CD14-positive monocyte (primary cell): ENCODE results near the gene AFF1. TPM values are rescaled to one million over a fixed set of nuclear protein-coding genes. Genes with fewer than 3 reads are reported as not detected.

Experiments
- DNase-seq, 3 donors: peaks; one replicate each; pipeline ENCODE4 v3.0.0-alpha.2; 2011 to 2022
- H2AFZ ChIP-seq: 2 replicates; pipeline ENCODE4 v1.6.0; 2012; ENCODE audit warnings: mild to moderate bottlenecking, low read depth, low read length, inconsistent platforms; ENCODE audit not compliant: insufficient read depth, poor library complexity, severe bottlenecking
- H3K27ac ChIP-seq, 2 donors: 1 replicate in 1 of 2; 2 replicates in 1 of 2; pipeline ENCODE4 v1.5.1; 2012 to 2013; ENCODE audit warnings: low read length in 2 of 2, control low read depth in 1 of 2, inconsistent platforms in 1 of 2, low read depth in 1 of 2, mild to moderate bottlenecking in 1 of 2
- H3K27me3 ChIP-seq, 2 donors: one replicate each; pipeline versions ENCODE4 v1.6.0 to v1.6.1; 2011 to 2013; ENCODE audit warnings: low read length in 2 of 2; ENCODE audit not compliant: control insufficient read depth in 2 of 2, insufficient read depth in 2 of 2
- H3K36me3 ChIP-seq, 2 donors: replicated peaks in 1 of 2; 1 replicate in 1 of 2; 2 replicates in 1 of 2; pipeline versions ENCODE4 v1.5.1 to v1.6.1; 2012 to 2013; ENCODE audit warnings: low read length in 2 of 2, control low read depth in 1 of 2, inconsistent platforms in 1 of 2, mild to moderate bottlenecking in 1 of 2; ENCODE audit not compliant: insufficient read depth in 2 of 2, control insufficient read depth in 1 of 2
- H3K4me1 ChIP-seq, 2 donors: 1 replicate in 1 of 2; 2 replicates in 1 of 2; pipeline versions ENCODE4 v1.5.1 to v1.6.1; 2012 to 2013; ENCODE audit warnings: low read length in 2 of 2, control low read depth in 1 of 2, inconsistent platforms in 1 of 2, mild to moderate bottlenecking in 1 of 2, moderate library complexity in 1 of 2; ENCODE audit not compliant: insufficient read depth in 2 of 2, control insufficient read depth in 1 of 2
- H3K4me2 ChIP-seq: replicated peaks from 2 replicates; pipeline ENCODE3; 2012; ENCODE audit warnings: low read length, moderate library complexity, mild to moderate bottlenecking; ENCODE audit not compliant: poor library complexity, severe bottlenecking; ENCODE audit errors: extremely low read depth
- H3K4me3 ChIP-seq, 3 experiments: fragments of 200-600 bp in 1 of 3; sonication (generic) in 1 of 3; replicated peaks in 1 of 3; 1 replicate in 2 of 3; 2 replicates in 1 of 3; pipeline ENCODE4 v1.5.1; 2011 to 2013; ENCODE audit warnings: low read length in 3 of 3, mild to moderate bottlenecking in 3 of 3, control low read depth in 2 of 3, low read depth in 2 of 3, inconsistent platforms in 1 of 3, moderate library complexity in 1 of 3
- H3K79me2 ChIP-seq: 2 replicates; pipeline ENCODE4 v1.6.0; 2012; ENCODE audit warnings: mild to moderate bottlenecking, control low read depth, inconsistent platforms, low read length, moderate library complexity; ENCODE audit not compliant: insufficient read depth
- H3K9ac ChIP-seq: 2 replicates; pipeline ENCODE4 v1.6.0; 2017; ENCODE audit warnings: low read length, mild to moderate bottlenecking; ENCODE audit not compliant: insufficient read depth, poor library complexity, severe bottlenecking
- H3K9me3 ChIP-seq, 2 donors: replicated peaks in 1 of 2; 1 replicate in 1 of 2; 2 replicates in 1 of 2; pipeline versions ENCODE4 v1.5.1 to v1.6.1; 2012 to 2013; ENCODE audit warnings: low read length in 2 of 2, control low read depth in 1 of 2; ENCODE audit not compliant: control insufficient read depth in 1 of 2, insufficient read depth in 1 of 2
- H4K20me1 ChIP-seq: 2 replicates; pipeline ENCODE4 v1.6.0; 2012; ENCODE audit warnings: mild to moderate bottlenecking, low read length, control low read depth, moderate library complexity; ENCODE audit not compliant: insufficient read depth
- H3K27ac Mint-ChIP-seq, 7 donors: one replicate each; pipeline ENCODE4 v1.8.0; 2020; ENCODE audit warnings: mild to moderate bottlenecking in 7 of 7, mixed read lengths in 7 of 7, moderate library complexity in 6 of 7, inconsistent platforms in 2 of 7
- H3K27me3 Mint-ChIP-seq, 3 donors: one replicate each; pipeline ENCODE4 v1.8.0; 2021 to 2022; ENCODE audit warnings: low read depth in 3 of 3, mild to moderate bottlenecking in 3 of 3, mixed read lengths in 3 of 3, moderate library complexity in 3 of 3, inconsistent platforms in 1 of 3
- H3K36me3 Mint-ChIP-seq, 2 donors: one replicate each; pipeline ENCODE4 v1.8.0; 2020; ENCODE audit warnings: mixed read lengths in 2 of 2, inconsistent platforms in 1 of 2, mild to moderate bottlenecking in 1 of 2
- H3K4me1 Mint-ChIP-seq: one replicate; pipeline ENCODE4 v1.8.0; 2020; ENCODE audit warnings: mild to moderate bottlenecking, mixed read lengths
- H3K4me3 Mint-ChIP-seq, 2 donors: one replicate each; pipeline ENCODE4 v1.8.0; 2020; ENCODE audit warnings: mild to moderate bottlenecking in 2 of 2, mixed read lengths in 2 of 2, moderate library complexity in 1 of 2
- H3K9me3 Mint-ChIP-seq, 7 donors: one replicate each; pipeline ENCODE4 v1.8.0; 2020 to 2022; ENCODE audit warnings: mixed read lengths in 7 of 7, mild to moderate bottlenecking in 6 of 7, moderate library complexity in 6 of 7, inconsistent platforms in 2 of 7
- WGBS: methylation state at CpG from one replicate; pipeline ENCODE4 v1.1.5; 2013; ENCODE audit warnings: missing lambda C conversion rate; ENCODE audit not compliant: insufficient coverage; 5-methylcytosine and 5-hydroxymethylcytosine counted together
- intact Hi-C, 2 donors: fragments of 100-400 bp; cut with micrococcal nuclease; formaldehyde crosslinking; loops; one replicate each; pipeline versions ENCODE4 v1.15.0 to v1.15.1; 2023
- polyA plus RNA-seq, 3 donors: library from polyadenylated mRNA; depleted of rRNA in 1 of 3; unstranded in 2 of 3; stranded (reverse) in 1 of 3; fragments of 300-500 nt in 2 of 3; fragments of >200 nt in 1 of 3; fragmentation: Illumina TruSeq in 2 of 3; gene quantifications; 1 replicate in 2 of 3; 2 replicates in 1 of 3; pipeline ENCODE4 v1.2.3, GENCODE V29; 2012 to 2021
- TF ChIP-seq, protein P1 (sequence below): fragments of 200-600 bp; IDR thresholded peaks from one replicate; pipeline ENCODE4 v1.8.0; 2022; ENCODE audit warnings: antibody characterized with exemption, mild to moderate bottlenecking

Gene AFF1
- polyA plus RNA-seq, 3 donors = 7.5 to 20.9 (median 16.3) TPM

DNA sequence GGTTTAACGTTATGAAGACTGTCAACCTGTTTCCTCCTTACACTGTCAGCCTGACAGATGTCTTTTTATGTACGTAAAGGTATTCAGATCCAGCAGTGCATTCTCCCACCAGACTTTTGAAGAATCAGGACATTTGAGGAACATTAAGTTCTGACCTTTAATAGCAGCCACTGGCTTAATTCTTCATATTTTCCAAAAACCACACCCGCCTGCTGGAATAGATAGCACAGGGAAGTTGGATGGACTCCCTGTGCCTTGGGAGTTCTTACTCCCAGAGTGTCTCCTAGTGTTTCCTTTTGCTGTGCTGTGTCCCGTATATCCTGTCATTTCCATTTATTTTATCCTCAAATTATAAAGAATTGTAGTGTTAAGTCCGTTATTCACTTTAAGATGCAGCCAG lies 94.5 kb downstream of the AFF1 start:
- H3K27ac ChIP-seq = no peak overlapping the region
- TF ChIP-seq, protein P1, sequence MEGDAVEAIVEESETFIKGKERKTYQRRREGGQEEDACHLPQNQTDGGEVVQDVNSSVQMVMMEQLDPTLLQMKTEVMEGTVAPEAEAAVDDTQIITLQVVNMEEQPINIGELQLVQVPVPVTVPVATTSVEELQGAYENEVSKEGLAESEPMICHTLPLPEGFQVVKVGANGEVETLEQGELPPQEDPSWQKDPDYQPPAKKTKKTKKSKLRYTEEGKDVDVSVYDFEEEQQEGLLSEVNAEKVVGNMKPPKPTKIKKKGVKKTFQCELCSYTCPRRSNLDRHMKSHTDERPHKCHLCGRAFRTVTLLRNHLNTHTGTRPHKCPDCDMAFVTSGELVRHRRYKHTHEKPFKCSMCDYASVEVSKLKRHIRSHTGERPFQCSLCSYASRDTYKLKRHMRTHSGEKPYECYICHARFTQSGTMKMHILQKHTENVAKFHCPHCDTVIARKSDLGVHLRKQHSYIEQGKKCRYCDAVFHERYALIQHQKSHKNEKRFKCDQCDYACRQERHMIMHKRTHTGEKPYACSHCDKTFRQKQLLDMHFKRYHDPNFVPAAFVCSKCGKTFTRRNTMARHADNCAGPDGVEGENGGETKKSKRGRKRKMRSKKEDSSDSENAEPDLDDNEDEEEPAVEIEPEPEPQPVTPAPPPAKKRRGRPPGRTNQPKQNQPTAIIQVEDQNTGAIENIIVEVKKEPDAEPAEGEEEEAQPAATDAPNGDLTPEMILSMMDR = no peak
- no peak overlapping the region for H3K27ac Mint-ChIP-seq
- no peaks in the 10 kb centered on the region for H3K27me3 ChIP-seq
- no peak overlapping the region for H3K9ac ChIP-seq
- H3K4me1 ChIP-seq = peaks cover 17 to 24% of the 10 kb centered on the region in 2 donors
- H4K20me1 ChIP-seq = peaks cover 100% of the 10 kb centered on the region
- no peak overlapping the region for H3K4me2 ChIP-seq
- H3K4me1 Mint-ChIP-seq = peaks cover 25% of the 10 kb centered on the region
- no peaks in the 10 kb centered on the region for H3K36me3 ChIP-seq
- H3K27me3 Mint-ChIP-seq = peaks cover 0 to 2% (median 0%) of the 10 kb centered on the region in 3 donors
- no peak overlapping the region for H2AFZ ChIP-seq
- H3K9me3 ChIP-seq = no peaks in the 10 kb centered on the region
- peaks cover 4 to 6% of the 10 kb centered on the region in 2 donors for H3K36me3 Mint-ChIP-seq
- DNase-seq = no peak
- no peaks in the 10 kb centered on the region for H3K9me3 Mint-ChIP-seq
- peaks cover 100% of the 10 kb centered on the region for H3K79me2 ChIP-seq
- intact Hi-C loops = no loop called here
- WGBS = no CpG with 5 or more reads among the region's 5 CpGs
- H3K4me3 ChIP-seq = no peak overlapping the region
- H3K4me3 Mint-ChIP-seq = no peak overlapping the region

GRCh38 chr4:87030124-87030523 lies 95.3 kb downstream of the AFF1 start:
- Histone ChIP-seq H2AFZ (no peak overlapping the region), H3K9me3 (no peaks in the 10 kb centered on the region), H4K20me1 (peaks cover 100% of the 10 kb centered on the region), H3K36me3 (no peaks in the 10 kb centered on the region), H3K9ac (no peak overlapping the region), H3K4me3 (no peak overlapping the region), H3K27ac (no peak overlapping the region), H3K4me1 (peaks cover 17 to 24% of the 10 kb centered on the region in 2 donors), H3K27me3 (no peaks in the 10 kb centered on the region), H3K4me2 (no peak overlapping the region), H3K79me2 (peaks cover 100% of the 10 kb centered on the region)
- Mint-ChIP-seq H3K4me1 (peaks cover 20% of the 10 kb centered on the region), H3K27me3 (peaks cover 0 to 2% (median 0%) of the 10 kb centered on the region in 3 donors), H3K27ac (peak overlapping the region in 1 of 7 donors; percentile 18), H3K9me3 (no peaks in the 10 kb centered on the region), H3K4me3 (no peak overlapping the region), H3K36me3 (peaks cover 3 to 4% of the 10 kb centered on the region in 2 donors)
- intact Hi-C loops = no loop called here
- no peak for DNase-seq
- WGBS = 80% methylated on average over 1 of the region's 4 CpGs
- TF ChIP-seq, protein P1 = no peak
